Lower leg skin (tissue), 4 donors: ENCODE results near the gene ATF6. TPM values are rescaled to one million over a fixed set of nuclear protein-coding genes. Genes with fewer than 3 reads are reported as not detected.
"Not testable (repeated sequence)": the region's sequence is repeated elsewhere in the genome, so short reads cannot be mapped to it uniquely, and the experiment has no call there.

Experiments
- DNase-seq, 2 donors: peaks; one replicate each; pipeline ENCODE4 v3.0.0-alpha.2; 2019; ENCODE audit warnings: low spot score in 2 of 2
- H3K4me3 ChIP-seq: fragments of 200-600 bp; sonication (generic); 2 replicates; pipeline ENCODE4 v1.5.1; 2017; ENCODE audit warnings: mild to moderate bottlenecking, low read depth; ENCODE audit not compliant: poor library complexity, severe bottlenecking
- CTCF ChIP-seq, 3 donors: fragments of 450-650 bp; IDR thresholded peaks; one replicate each; pipeline ENCODE4 v1.5.1; 2016; ENCODE audit warnings: antibody characterized with exemption in 3 of 3, mild to moderate bottlenecking in 3 of 3, moderate library complexity in 2 of 3
- POLR2A ChIP-seq, 2 donors: fragments of 450-650 bp; IDR thresholded peaks; one replicate each; pipeline ENCODE4 v1.6.1; 2016 to 2017; ENCODE audit warnings: antibody characterized with exemption in 2 of 2, mild to moderate bottlenecking in 1 of 2, moderate library complexity in 1 of 2
- WGBS, 2 donors: methylation state at CpG; one replicate each; pipeline ENCODE4 v1.1.5; 2018; 5-methylcytosine and 5-hydroxymethylcytosine counted together
- intact Hi-C: fragments of 100-400 bp; cut with DNase I; formaldehyde crosslinking; loops from one replicate; pipeline ENCODE4 v1.15.0; 2023; ENCODE audit warnings: low total_unique reads
- total RNA-seq, 4 donors: library from RNA; depleted of rRNA; stranded (reverse); fragments of >200 nt; gene quantifications; one replicate each; pipeline ENCODE4 v1.1.0, GENCODE V29; 2016

The ATF6 gene
- total RNA-seq, 4 donors from 2014 or later, result 28.7 to 33.5 (median 31.2) TPM

- DNase-seq, result no peak
- 64 to 82% methylated on average over 8 of the region's 8 CpGs for WGBS, 2 donors
Observed at GRCh38 chr1:161721738-161722343, 44.3 kb upstream of the ATF6 start.

GRCh38 chr1:161722406-161722805, 43.7 kb upstream of the ATF6 start:
- intact Hi-C loops, result loop anchor here (10.0 kb wide), 1 partner anchor 238 kb away; no protein-coding TSS in a partner anchor
- DNase-seq, result no peak
- 100% methylated on average over 1 of the region's 1 CpG for WGBS, 2 donors

More at GRCh38 chr1:161721738-161722343, 44.3 kb upstream of the ATF6 start:
- no peak overlapping the region for H3K4me3 ChIP-seq
- TF ChIP-seq CTCF (IDR thresholded peaks at IDR 0.05), result no peak
- TF ChIP-seq POLR2A (IDR thresholded peaks at IDR 0.05), result no peak
- intact Hi-C loops, result loop anchor here (10.0 kb wide), 1 partner anchor 237 kb away; no protein-coding TSS in a partner anchor

GRCh38 chr1:161723459-161724141, 42.5 kb upstream of the ATF6 start:
- TF ChIP-seq POLR2A (IDR thresholded peaks at IDR 0.05) (no peak), CTCF (IDR thresholded peaks at IDR 0.05) (no peak)
- intact Hi-C loops, result loop anchor here (10.0 kb wide), 1 partner anchor 239 kb away; no protein-coding TSS in a partner anchor
- no peak for DNase-seq
- 89 to 92% methylated on average over 8 of the region's 8 CpGs for WGBS, 2 donors
- no peak overlapping the region for H3K4me3 ChIP-seq

More at GRCh38 chr1:161722406-161722805, 43.7 kb upstream of the ATF6 start:
- TF ChIP-seq CTCF (IDR thresholded peaks at IDR 0.05) (no peak), POLR2A (IDR thresholded peaks at IDR 0.05) (no peak)
- H3K4me3 ChIP-seq, result no peak overlapping the region

- WGBS, 2 donors, result 46 to 51% methylated on average over 22 of the region's 22 CpGs
- intact Hi-C loops, result loop anchor here (10.0 kb wide), 1 partner anchor 241 kb away; no protein-coding TSS in a partner anchor
- not testable (repeated sequence) for DNase-seq, H3K4me3 ChIP-seq
Observed at GRCh38 chr1:161725258-161725907, 40.7 kb upstream of the ATF6 start.

GRCh38 chr1:161725908-161726472, 40.1 kb upstream of the ATF6 start:
- TF ChIP-seq POLR2A (IDR thresholded peaks at IDR 0.05), result no peak
- TF ChIP-seq CTCF (IDR thresholded peaks at IDR 0.05), result no peak
- WGBS, 2 donors, result 1 to 2% methylated on average over 25 to 33 of the region's 34 CpGs
- H3K4me3 ChIP-seq, result peak overlapping the region; percentile 55
- intact Hi-C loops, result loop anchor here (10.0 kb wide), 1 partner anchor 241 kb away; no protein-coding TSS in a partner anchor
- DNase-seq, result peak; percentile 31 to 91
